Inferior parietal cortex (tissue), 1 donor: ENCODE data around the gene UPF3B.
"Not testable (repeated sequence)": the region's sequence is repeated elsewhere in the genome, so short reads cannot be mapped to it uniquely, and the experiment has no call there.

ENCODE experiments used
- DNase-seq: peaks from one replicate; pipeline ENCODE4 v3.0.0-alpha.2; 2016; ENCODE audit errors: extremely low spot score

Gene UPF3B, protein sequence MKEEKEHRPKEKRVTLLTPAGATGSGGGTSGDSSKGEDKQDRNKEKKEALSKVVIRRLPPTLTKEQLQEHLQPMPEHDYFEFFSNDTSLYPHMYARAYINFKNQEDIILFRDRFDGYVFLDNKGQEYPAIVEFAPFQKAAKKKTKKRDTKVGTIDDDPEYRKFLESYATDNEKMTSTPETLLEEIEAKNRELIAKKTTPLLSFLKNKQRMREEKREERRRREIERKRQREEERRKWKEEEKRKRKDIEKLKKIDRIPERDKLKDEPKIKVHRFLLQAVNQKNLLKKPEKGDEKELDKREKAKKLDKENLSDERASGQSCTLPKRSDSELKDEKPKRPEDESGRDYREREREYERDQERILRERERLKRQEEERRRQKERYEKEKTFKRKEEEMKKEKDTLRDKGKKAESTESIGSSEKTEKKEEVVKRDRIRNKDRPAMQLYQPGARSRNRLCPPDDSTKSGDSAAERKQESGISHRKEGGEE

GRCh38 chrX:119852382-119853353, at the start of gene UPF3B:
Gene UPF3B (minus strand): TSS chrX:119852963. CDS start chrX:119852928, 35 bp downstream.
- DNase-seq, result peak; percentile 95

DNA sequence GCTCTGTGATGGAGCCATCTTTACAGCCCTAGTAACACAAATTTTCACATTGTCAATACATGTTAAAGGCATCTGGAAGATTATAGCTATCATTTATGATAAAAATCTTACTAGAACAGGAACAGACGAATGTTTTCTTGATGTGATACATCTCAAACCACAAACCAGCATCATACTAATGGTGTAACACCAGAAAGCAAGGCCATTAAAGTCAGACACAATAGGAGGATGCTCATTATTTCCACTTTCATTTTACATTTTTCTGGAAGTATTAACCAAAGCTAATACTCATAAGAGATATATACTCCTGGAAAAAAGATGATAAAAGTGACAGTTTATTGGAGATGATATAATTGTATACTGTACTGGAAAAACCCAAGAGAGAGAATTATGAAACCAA, 48.2 kb upstream of the UPF3B start:
- no peak for DNase-seq

- DNase-seq, result no peak
These were observed 46.4 kb upstream of the UPF3B start for GRCh38 chrX:119899125-119899524.

DNA sequence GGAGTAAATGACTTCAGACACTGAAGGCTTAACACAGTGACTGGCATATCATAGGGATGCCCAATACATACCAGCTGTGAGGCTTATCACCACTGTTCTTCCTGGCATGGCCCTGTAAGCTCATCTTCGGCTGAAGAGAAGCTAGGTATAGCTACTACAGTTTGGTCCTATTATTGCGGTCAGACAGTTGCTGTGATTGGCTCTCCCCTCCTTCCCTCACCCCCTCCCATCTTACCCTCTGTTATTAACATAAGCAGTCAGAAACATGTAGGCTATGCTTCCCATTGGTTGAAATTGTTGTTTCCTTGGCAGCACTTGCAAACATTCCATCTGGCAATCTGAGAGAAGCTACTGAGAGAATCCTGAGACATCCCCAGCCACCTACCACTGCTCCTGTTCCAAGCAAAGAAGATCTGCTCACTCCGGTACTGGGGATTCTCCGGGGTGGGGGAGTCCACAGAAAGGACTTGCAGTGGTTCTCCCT, 43.1 kb upstream of the UPF3B start, which contains the start of gene AKAP14:
Gene AKAP14, plus strand, starts transcription at position 51 of the 484 bp plus-strand sequence. CDS start 7,331 bp downstream, outside the sequence.
- DNase-seq, result no peak

DNA sequence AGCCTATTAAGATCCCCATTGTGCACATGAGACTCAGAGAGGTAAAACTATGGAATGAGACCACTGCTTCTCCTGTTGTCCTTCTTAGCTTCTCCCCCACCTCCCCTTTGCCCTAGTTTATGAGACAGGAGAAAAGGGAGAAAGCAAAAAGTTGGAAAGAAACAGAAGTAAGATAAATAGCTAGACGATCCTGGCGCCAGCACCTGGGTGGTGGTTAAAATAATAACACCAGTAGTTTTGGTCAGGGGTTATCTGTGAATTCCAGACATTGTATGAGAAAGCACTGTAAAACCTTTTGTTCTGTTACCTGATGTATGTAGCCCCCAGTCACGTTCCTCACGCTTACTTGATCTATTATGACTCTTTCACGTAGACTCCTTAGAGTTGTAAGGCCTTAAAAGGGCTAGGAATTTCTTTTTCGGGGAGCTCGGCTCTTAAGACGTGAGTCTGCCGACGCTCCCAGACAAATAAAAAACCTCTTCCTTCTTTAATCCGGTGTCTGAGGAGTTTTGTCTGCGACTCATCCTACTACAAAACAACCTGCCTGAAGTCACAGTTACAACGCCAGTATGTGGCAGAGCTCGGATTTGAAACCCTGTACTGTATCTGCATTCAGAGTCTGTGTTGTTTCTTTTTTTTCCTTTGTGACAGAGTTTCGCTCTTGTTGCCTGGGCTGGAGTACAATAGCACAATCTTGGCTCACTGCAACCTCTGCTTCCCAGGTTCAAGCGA, 39.4 kb upstream of the UPF3B start:
- not testable (repeated sequence) for DNase-seq

- DNase-seq, result not testable (repeated sequence)
These were observed 37.9 kb upstream of the UPF3B start for GRCh38 chrX:119890626-119891025.

DNA sequence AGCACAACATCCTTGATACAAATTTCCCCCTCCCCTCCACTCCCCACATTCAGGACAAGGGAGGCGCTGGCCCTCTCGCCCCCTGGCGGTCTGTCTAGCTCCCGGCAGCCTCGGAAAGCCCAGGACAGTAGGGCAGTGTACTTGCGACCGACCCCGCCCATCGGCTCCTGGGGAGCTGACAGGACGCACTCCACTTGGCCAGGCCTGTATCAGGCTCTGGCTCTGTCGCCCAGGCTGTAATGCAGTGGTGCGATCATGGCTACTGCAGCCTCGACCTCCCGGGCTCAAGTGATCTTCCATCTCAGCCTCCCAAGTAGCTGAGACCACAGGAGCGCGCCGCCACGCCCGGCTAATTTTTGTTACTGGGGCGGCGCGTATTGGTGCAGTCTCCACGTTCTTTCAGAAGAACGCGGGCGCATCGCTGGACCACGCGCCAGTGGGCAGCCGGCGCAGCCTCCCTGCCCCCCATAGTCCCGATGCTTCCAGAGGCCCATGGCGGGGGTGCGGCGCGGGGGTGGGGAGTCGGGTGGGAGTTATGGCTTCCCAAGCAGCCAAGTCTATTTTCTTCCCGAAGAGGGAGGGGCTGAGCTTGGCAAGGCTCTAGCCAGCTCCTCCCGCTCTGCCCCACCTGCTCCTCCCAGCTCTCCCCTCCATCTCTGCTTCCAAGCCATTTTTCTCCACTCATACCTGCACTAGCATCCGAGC, 35.1 kb upstream of the UPF3B start:
- DNase-seq, result no peak

DNA sequence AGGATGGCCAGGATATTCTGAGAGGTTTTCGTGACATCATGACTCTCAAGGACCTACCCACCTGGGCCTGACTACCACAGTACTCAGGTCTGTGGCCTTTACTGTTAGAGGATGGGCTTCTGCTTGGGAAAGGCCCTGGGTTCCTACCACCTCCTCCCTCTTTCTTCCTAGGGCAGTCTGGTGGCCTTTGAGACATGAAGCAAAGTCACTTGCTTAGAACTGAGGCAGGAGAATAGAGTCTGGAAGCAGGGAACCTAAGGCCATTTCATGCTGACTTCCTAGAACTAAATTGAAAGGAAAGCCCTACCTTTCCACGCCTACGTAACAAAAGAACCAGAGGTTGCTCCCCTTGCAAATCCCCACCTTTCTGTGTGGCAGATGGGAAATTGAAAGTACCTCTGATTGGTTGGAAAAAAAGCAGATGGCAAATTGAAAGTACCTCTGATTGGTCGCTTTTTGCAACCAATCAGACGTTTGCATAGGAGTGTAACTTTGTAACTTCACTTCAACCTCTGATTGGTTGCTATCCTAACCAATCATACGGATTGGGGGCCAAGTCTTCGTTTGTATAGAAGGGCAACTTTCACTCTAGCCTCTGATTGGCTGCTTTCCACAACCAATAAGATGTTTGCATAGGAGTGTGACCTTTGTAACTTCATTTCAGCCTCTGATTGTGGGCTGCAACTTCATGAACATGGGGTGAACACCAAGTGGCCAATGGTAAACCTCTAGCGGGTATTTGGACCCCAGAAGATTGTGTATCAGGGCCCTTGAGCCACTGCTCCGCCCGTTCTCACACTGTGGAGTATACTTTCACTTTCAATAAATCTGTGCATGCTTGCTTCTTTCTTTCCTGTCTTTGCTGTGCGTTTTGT, 33.0 kb upstream of the UPF3B start:
- DNase-seq, result peak; percentile 6

DNA sequence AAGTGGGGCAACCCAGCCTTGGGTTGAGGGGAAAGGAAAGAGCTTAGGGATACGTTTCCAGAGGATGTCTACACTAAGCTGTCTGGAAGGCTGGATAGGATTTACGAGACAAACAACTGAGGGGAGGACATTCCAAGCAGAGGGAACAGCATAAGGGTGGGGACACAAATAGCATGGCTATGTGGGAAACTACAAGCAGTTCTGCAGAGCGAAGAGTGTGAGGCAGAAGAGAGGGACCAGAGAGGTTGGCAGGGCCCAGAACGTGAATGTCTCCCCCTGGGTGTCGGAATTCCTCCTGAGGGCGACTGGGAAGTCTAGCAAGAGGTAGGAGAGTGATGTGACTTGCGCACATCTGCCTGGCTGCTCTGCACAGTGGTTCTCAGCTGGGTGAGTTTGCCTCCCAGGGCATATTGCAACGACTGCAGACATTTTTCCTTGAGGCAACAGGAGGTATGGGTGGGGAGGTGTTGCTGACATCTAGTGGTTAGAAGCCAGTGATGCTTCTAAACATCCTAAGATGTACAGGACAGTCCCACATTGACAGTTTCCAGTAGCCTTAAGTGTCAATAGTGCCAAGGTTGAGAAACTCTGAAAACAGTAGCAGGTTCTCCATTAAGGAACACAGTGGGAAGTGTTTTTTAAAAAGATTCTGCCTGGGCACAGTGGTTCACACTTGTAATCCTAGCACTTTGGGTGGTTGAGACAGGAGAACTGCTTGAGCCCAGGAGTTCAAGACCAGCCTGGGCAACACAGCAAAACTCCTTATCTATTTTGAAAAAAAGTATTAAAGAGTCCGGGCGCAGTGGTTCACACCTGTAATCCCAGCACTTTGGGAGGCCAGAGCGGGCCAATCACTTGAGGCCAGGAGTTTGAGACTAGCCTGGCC, 28.0 kb upstream of the UPF3B start:
- DNase-seq, result peak; percentile 13

GRCh38 chrX:119880076-119880475, 27.3 kb upstream of the UPF3B start:
- no peak for DNase-seq

DNA sequence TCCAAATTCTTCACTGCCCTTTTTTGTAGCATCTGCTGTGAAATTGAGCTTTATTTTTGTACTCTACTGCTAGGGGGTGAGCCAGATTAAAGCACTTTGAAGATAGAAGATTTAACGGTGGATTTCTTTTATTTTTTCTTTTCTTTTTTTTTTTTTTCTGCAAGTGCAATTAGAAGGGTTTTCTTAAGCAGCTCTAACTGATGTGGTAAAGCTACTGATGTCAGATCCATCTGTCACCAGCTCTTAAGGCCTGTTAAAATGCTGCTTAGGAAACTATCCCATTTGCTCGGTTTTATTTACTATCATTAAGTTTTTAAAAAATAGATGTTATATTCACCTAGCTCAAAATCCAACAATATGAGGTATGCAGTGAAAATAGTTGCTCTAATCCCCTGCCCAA, 26.0 kb upstream of the UPF3B start:
- DNase-seq, result no peak

DNA sequence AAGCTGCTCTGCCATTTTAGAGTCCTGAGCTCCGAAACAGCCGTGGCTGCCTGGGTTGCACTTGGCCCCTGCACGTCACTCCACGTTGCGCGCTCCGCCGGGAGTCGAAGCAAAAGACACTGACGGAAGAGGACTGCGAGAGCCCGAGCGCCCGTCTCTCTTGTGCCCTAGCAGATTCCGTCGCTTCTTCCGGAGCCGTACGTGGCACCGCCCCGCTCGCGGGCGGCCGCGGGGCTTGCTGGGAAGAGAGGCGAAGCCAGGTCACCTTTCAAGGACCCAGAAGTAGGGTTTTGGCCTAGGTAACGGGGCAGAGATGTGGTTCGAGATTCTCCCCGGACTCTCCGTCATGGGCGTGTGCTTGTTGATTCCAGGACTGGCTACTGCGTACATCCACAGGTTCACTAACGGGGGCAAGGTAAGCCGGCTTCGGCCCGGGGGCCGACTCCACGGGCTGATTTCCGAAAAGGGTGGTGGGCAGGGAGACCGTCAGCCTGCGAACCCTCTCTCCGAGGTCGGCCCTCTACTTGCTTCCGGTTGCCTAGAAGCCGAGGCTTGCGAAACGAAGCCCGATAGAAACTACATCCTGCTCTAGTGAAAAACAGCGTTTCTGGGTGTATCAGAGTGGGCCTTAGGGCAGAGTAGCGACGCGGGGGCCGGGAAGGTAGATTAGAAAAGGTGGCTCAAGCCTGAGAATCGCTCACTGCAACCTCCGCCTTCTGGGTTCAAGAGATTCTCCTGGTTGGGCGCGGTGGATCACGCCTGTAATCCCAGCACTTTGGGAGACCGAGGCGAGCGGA, 19.0 kb upstream of the UPF3B start, which contains the start of the genes NDUFA1 and RNF113A:
Gene NDUFA1, plus strand, starts transcription at position 234 of the 797 bp plus-strand sequence. Its CDS starts 80 bp downstream, at position 314.
Gene RNF113A, minus strand, starts transcription at position 135 of the 797 bp plus-strand sequence. Its CDS starts 120 bp downstream, at position 15.
- peak; percentile 83 for DNase-seq

GRCh38 chrX:119871245-119871598, 18.5 kb upstream of the UPF3B start:
- DNase-seq, result no peak

GRCh38 chrX:119870626-119871131, 17.9 kb upstream of the UPF3B start:
- DNase-seq, result peak; percentile 9

- DNase-seq, result no peak
These were observed 681 bp upstream of the UPF3B start for GRCh38 chrX:119853444-119853843.

- no peak for DNase-seq
These were observed 18.9 kb downstream of the UPF3B start for GRCh38 chrX:119833905-119834304.

- DNase-seq, result no peak
These were observed 24.3 kb downstream of the UPF3B start for GRCh38 chrX:119828446-119828845.
